Astrocyte (in vitro differentiated cells and primary cell): ENCODE data around the gene DLGAP1. TPM values are rescaled to one million over a fixed set of nuclear protein-coding genes. Genes with fewer than 3 reads are reported as not detected.

Experiments
- DNase-seq: peaks from one replicate; pipeline ENCODE4 v3.0.0-alpha.2; 2010; ENCODE audit warnings: low read depth
- FAIRE-seq: peaks from 2 replicates; lab custom pipeline; 2011; peaks lifted over from hg19 to GRCh38; lab: Jason Lieb, UNC
- H2AFZ ChIP-seq: 2 replicates; pipeline ENCODE4 v1.6.0; 2012; ENCODE audit warnings: low read depth, low read length, inconsistent platforms
- H3K27ac ChIP-seq: 2 replicates; pipeline ENCODE4 v1.5.1; 2011; ENCODE audit warnings: low read depth, low read length, inconsistent platforms
- H3K27me3 ChIP-seq: 2 replicates; pipeline ENCODE4 v1.6.0; 2011; ENCODE audit warnings: low read length, inconsistent platforms; ENCODE audit not compliant: insufficient read depth
- H3K36me3 ChIP-seq: 2 replicates; pipeline ENCODE4 v1.5.1; 2011; ENCODE audit warnings: low read length, inconsistent platforms; ENCODE audit not compliant: insufficient read depth
- H3K4me1 ChIP-seq: 2 replicates; pipeline ENCODE4 v1.5.1; 2011; ENCODE audit warnings: low read length, inconsistent platforms; ENCODE audit not compliant: insufficient read depth
- H3K4me2 ChIP-seq: 2 replicates; pipeline ENCODE4 v1.6.0; 2012; ENCODE audit warnings: low read length, inconsistent platforms
- H3K4me3 ChIP-seq: 2 replicates; pipeline ENCODE4 v1.5.1; 2011; ENCODE audit warnings: low read depth, mild to moderate bottlenecking, low read length, inconsistent platforms; ENCODE audit not compliant: insufficient read depth
- H3K79me2 ChIP-seq: 2 replicates; pipeline ENCODE4 v1.6.0; 2012; ENCODE audit warnings: mild to moderate bottlenecking, low read length, inconsistent platforms; ENCODE audit not compliant: insufficient read depth
- H3K9ac ChIP-seq: 2 replicates; pipeline ENCODE4 v1.6.0; 2012; ENCODE audit warnings: mild to moderate bottlenecking, low read length, inconsistent platforms
- H3K9me3 ChIP-seq: 2 replicates; pipeline ENCODE4 v1.5.1; 2012; ENCODE audit warnings: low read depth, mild to moderate bottlenecking, low read length, inconsistent platforms; ENCODE audit not compliant: insufficient read depth
- H4K20me1 ChIP-seq: 2 replicates; pipeline ENCODE4 v1.6.0; 2012; ENCODE audit warnings: low read length, inconsistent platforms; ENCODE audit not compliant: insufficient read depth
- H3K27ac Mint-ChIP-seq: one replicate; pipeline ENCODE4 v1.8.0; 2021; ENCODE audit warnings: mild to moderate bottlenecking, mixed read lengths; ENCODE audit not compliant: unreplicated experiment
- H3K27me3 Mint-ChIP-seq: one replicate; pipeline ENCODE4 v1.8.0; 2021; ENCODE audit warnings: low read depth, mixed read lengths; ENCODE audit not compliant: unreplicated experiment
- H3K36me3 Mint-ChIP-seq: one replicate; pipeline ENCODE4 v1.8.0; 2021; ENCODE audit warnings: low read depth, mixed read lengths; ENCODE audit not compliant: unreplicated experiment
- H3K4me1 Mint-ChIP-seq: one replicate; pipeline ENCODE4 v1.8.0; 2021; ENCODE audit warnings: low read depth, mixed read lengths; ENCODE audit not compliant: unreplicated experiment
- H3K4me3 Mint-ChIP-seq: one replicate; pipeline ENCODE4 v1.8.0; 2021; ENCODE audit warnings: mild to moderate bottlenecking, moderate library complexity, mixed read lengths; ENCODE audit not compliant: unreplicated experiment
- H3K9me3 Mint-ChIP-seq: one replicate; pipeline ENCODE4 v1.8.0; 2021; ENCODE audit warnings: mild to moderate bottlenecking, mixed read lengths; ENCODE audit not compliant: unreplicated experiment
- EZH2 ChIP-seq: IDR thresholded peaks from 2 replicates; pipeline ENCODE4 v1.6.1; 2012; ENCODE audit warnings: mild to moderate bottlenecking, low read length, inconsistent platforms; ENCODE audit not compliant: insufficient read depth
- total RNA-seq: library from RNA; stranded (reverse); gene quantifications from 2 replicates; pipeline ENCODE4 v1.2.1, GENCODE V29; 2021
- TF ChIP-seq, protein P1 (sequence below): IDR thresholded peaks from 2 replicates; pipeline ENCODE4 v1.5.1; 2011; ENCODE audit warnings: low read depth, mild to moderate bottlenecking, inconsistent platforms, low read length, moderate library complexity; ENCODE audit not compliant: insufficient read depth

DLGAP1 gene
- total RNA-seq, 1 donor from 2014 or later, result 2.3 TPM

DNA sequence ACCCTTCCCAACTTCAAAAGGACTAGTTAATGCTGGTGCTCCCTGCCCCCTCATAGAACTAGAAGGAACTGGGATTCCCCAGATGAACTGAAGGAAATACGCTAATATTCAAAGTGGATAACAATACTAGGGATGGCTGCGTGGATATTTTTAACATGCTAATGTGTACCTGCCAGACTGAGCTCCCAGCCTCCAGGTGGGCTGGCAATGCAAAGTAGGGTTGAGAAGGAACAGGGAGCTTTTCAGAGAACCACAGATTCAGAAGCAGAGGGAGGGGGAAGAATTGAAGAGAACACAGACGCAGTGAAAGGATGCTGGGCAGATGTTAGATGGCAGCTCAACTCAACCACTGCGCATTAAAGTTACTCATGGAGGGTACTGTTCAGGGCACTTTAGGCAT lies 650.8 kb downstream of the DLGAP1 start:
- no peaks in the 10 kb centered on the region for H3K9me3 Mint-ChIP-seq
- no peaks in the 10 kb centered on the region for H3K36me3 Mint-ChIP-seq
- H3K27me3 ChIP-seq, result no peaks in the 10 kb centered on the region
- H3K36me3 ChIP-seq, result no peaks in the 10 kb centered on the region
- H3K4me2 ChIP-seq, result no peak overlapping the region
- H3K79me2 ChIP-seq, result no peaks in the 10 kb centered on the region
- H3K27ac ChIP-seq, result no peak overlapping the region
- H3K27me3 Mint-ChIP-seq, result no peaks in the 10 kb centered on the region
- no peak overlapping the region for H3K9ac ChIP-seq
- FAIRE-seq (no peak), DNase-seq (no peak)
- no peaks in the 10 kb centered on the region for H4K20me1 ChIP-seq
- H3K9me3 ChIP-seq, result no peaks in the 10 kb centered on the region
- H3K4me1 ChIP-seq, result no peaks in the 10 kb centered on the region
- H3K4me3 Mint-ChIP-seq, result no peak overlapping the region
- no peaks in the 10 kb centered on the region for H3K4me1 Mint-ChIP-seq
- H3K27ac Mint-ChIP-seq, result no peak overlapping the region
- no peak overlapping the region for H2AFZ ChIP-seq
- H3K4me3 ChIP-seq, result no peak overlapping the region
- TF ChIP-seq, protein P1, sequence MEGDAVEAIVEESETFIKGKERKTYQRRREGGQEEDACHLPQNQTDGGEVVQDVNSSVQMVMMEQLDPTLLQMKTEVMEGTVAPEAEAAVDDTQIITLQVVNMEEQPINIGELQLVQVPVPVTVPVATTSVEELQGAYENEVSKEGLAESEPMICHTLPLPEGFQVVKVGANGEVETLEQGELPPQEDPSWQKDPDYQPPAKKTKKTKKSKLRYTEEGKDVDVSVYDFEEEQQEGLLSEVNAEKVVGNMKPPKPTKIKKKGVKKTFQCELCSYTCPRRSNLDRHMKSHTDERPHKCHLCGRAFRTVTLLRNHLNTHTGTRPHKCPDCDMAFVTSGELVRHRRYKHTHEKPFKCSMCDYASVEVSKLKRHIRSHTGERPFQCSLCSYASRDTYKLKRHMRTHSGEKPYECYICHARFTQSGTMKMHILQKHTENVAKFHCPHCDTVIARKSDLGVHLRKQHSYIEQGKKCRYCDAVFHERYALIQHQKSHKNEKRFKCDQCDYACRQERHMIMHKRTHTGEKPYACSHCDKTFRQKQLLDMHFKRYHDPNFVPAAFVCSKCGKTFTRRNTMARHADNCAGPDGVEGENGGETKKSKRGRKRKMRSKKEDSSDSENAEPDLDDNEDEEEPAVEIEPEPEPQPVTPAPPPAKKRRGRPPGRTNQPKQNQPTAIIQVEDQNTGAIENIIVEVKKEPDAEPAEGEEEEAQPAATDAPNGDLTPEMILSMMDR, result no peak

DNA sequence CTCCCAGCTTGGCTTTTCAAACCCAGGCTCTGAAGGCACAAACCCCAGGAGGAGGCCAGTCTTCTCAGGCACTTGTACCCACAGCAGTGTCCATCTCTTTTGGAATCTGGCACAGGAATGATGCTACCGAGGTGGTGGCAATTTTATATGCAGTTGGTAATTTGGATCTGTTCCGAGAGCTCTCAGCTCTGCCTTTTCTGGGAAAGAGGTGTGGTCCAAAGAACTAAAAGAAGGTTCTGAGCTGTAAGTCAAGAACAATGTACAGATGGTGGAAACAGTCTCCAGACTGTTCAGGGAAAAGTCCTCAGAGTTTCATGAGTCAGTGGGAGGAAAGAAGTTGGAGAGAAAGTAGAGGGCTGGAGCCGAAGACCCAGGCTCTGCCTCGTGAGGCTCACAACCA lies 651.8 kb downstream of the DLGAP1 start:
- Mint-ChIP-seq H3K27me3 (no peaks in the 10 kb centered on the region), H3K4me1 (no peaks in the 10 kb centered on the region), H3K9me3 (no peaks in the 10 kb centered on the region), H3K36me3 (no peaks in the 10 kb centered on the region), H3K4me3 (no peak overlapping the region), H3K27ac (no peak overlapping the region)
- Histone ChIP-seq H3K36me3 (no peaks in the 10 kb centered on the region), H3K9ac (no peak overlapping the region), H2AFZ (no peak overlapping the region), H4K20me1 (no peaks in the 10 kb centered on the region), H3K27ac (no peak overlapping the region), H3K4me1 (no peaks in the 10 kb centered on the region), H3K79me2 (no peaks in the 10 kb centered on the region), H3K4me3 (no peak overlapping the region), H3K9me3 (no peaks in the 10 kb centered on the region), H3K27me3 (no peaks in the 10 kb centered on the region), H3K4me2 (no peak overlapping the region)
- no peak for TF ChIP-seq EZH2
- TF ChIP-seq, protein P1, result no peak
- DNase-seq, result no peak
- FAIRE-seq, result no peak

DNA sequence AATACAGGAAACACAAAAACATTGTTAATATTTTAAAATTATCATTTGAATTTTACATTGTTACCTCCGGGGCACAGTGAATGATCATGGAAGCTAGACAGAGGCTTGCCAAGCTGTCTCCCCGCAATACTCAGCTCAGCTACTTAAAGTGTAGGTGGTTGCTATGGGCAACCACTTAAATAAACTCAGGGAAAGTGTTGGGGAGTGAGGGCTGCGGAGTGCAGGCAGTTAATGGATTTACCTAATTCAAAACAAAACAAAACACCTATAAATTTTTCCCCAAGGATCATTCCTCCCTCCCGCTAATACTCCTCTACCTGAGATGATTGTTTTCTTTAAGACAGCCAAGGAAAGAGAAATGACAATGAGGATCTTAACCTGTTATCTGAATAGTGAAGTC lies 655.6 kb downstream of the DLGAP1 start:
- no peak overlapping the region for H3K27ac ChIP-seq
- no peaks in the 10 kb centered on the region for H3K9me3 ChIP-seq
- no peaks in the 10 kb centered on the region for H3K27me3 ChIP-seq
- no peaks in the 10 kb centered on the region for H3K36me3 ChIP-seq
- H3K36me3 Mint-ChIP-seq, result no peaks in the 10 kb centered on the region
- peaks cover 5% of the 10 kb centered on the region for H3K4me1 ChIP-seq
- no peaks in the 10 kb centered on the region for H3K27me3 Mint-ChIP-seq
- H3K4me2 ChIP-seq, result no peak overlapping the region
- H3K4me3 ChIP-seq, result no peak overlapping the region
- H2AFZ ChIP-seq, result no peak overlapping the region
- no peaks in the 10 kb centered on the region for H4K20me1 ChIP-seq
- H3K4me1 Mint-ChIP-seq, result peaks cover 5% of the 10 kb centered on the region
- H3K27ac Mint-ChIP-seq, result no peak overlapping the region
- no peak overlapping the region for H3K9ac ChIP-seq
- no peaks in the 10 kb centered on the region for H3K79me2 ChIP-seq
- no peak overlapping the region for H3K4me3 Mint-ChIP-seq
- FAIRE-seq, result no peak
- no peak for DNase-seq
- no peaks in the 10 kb centered on the region for H3K9me3 Mint-ChIP-seq
- TF ChIP-seq, protein P1, result no peak
- TF ChIP-seq EZH2, result no peak
